HG03025 (cell line): ENCODE measurements around the gene PTGER3.

Source experiments
- ATAC-seq: cut with Tn5 transposase; IDR thresholded peaks from one replicate; pipeline ENCODE4 v1.9.1; 2021; ENCODE audit warnings: mild to moderate bottlenecking, moderate library complexity; ENCODE audit not compliant: unreplicated experiment, low FRiP score

PTGER3 gene

GRCh38 chr1:71053146-71053545, 5.5 kb upstream of the PTGER3 start:
- ATAC-seq = no peak

- ATAC-seq = no peak
These were observed 2.5 kb upstream of the PTGER3 start for GRCh38 chr1:71049951-71050598.

- no peak for ATAC-seq
These were observed 553 bp downstream of the PTGER3 start for GRCh38 chr1:71046891-71047634.

- no peak for ATAC-seq
These were observed 2.1 kb downstream of the PTGER3 start for GRCh38 chr1:71045463-71046028.

GRCh38 chr1:71044833-71045232, 2.8 kb downstream of the PTGER3 start:
- no peak for ATAC-seq

- ATAC-seq = no peak
These were observed 4.6 kb downstream of the PTGER3 start for GRCh38 chr1:71043065-71043464.

GRCh38 chr1:71041806-71042205, 5.8 kb downstream of the PTGER3 start:
- ATAC-seq = no peak

- ATAC-seq = no peak
These were observed 7.9 kb downstream of the PTGER3 start for GRCh38 chr1:71039661-71040262.

GRCh38 chr1:71038942-71039341, 8.7 kb downstream of the PTGER3 start:
- ATAC-seq = no peak

- ATAC-seq = no peak
These were observed 9.6 kb downstream of the PTGER3 start for GRCh38 chr1:71037829-71038620.

GRCh38 chr1:71037066-71037465, 10.6 kb downstream of the PTGER3 start:
- ATAC-seq = no peak

GRCh38 chr1:71033136-71033535, 14.5 kb downstream of the PTGER3 start:
- no peak for ATAC-seq

GRCh38 chr1:71031426-71031825, 16.2 kb downstream of the PTGER3 start:
- no peak for ATAC-seq

- ATAC-seq = no peak
These were observed 17.6 kb downstream of the PTGER3 start for GRCh38 chr1:71030026-71030425.

- ATAC-seq = no peak
These were observed 18.6 kb downstream of the PTGER3 start for GRCh38 chr1:71028981-71029380.

- no peak for ATAC-seq
These were observed 19.6 kb downstream of the PTGER3 start for GRCh38 chr1:71027991-71028390.

GRCh38 chr1:71026093-71026492, 21.5 kb downstream of the PTGER3 start:
- no peak for ATAC-seq

GRCh38 chr1:71023515-71023914, 24.1 kb downstream of the PTGER3 start:
- ATAC-seq = no peak

- no peak for ATAC-seq
These were observed 28.2 kb downstream of the PTGER3 start for GRCh38 chr1:71019233-71019969.

- ATAC-seq = no peak
These were observed 28.8 kb downstream of the PTGER3 start for GRCh38 chr1:71018791-71019190.
